Endothelial cell (in vitro differentiated cells): ENCODE data around the gene RIMS1. TPM values are rescaled to one million over a fixed set of nuclear protein-coding genes. Genes with fewer than 3 reads are reported as not detected.

Source experiments
- DNase-seq: peaks from one replicate; pipeline ENCODE4 v3.0.0; 2021; ENCODE audit warnings: low spot score
- H3K27ac Mint-ChIP-seq: one replicate; pipeline ENCODE4 v1.8.0; 2021; ENCODE audit warnings: mixed read lengths, inconsistent platforms; ENCODE audit not compliant: unreplicated experiment
- H3K27me3 Mint-ChIP-seq: one replicate; pipeline ENCODE4 v1.8.0; 2021; ENCODE audit warnings: mild to moderate bottlenecking, moderate library complexity, mixed read lengths, inconsistent platforms; ENCODE audit not compliant: unreplicated experiment
- H3K36me3 Mint-ChIP-seq: one replicate; pipeline ENCODE4 v1.8.0; 2021; ENCODE audit warnings: mild to moderate bottlenecking, low read depth, mixed read lengths, inconsistent platforms; ENCODE audit not compliant: unreplicated experiment
- H3K4me1 Mint-ChIP-seq: one replicate; pipeline ENCODE4 v1.8.0; 2021; ENCODE audit warnings: mild to moderate bottlenecking, mixed read lengths, inconsistent platforms; ENCODE audit not compliant: unreplicated experiment
- H3K4me3 Mint-ChIP-seq: one replicate; pipeline ENCODE4 v1.8.0; 2021; ENCODE audit warnings: mild to moderate bottlenecking, mixed read lengths, inconsistent platforms; ENCODE audit not compliant: unreplicated experiment
- H3K9me3 Mint-ChIP-seq: one replicate; pipeline ENCODE4 v1.8.0; 2021; ENCODE audit warnings: mixed read lengths, inconsistent platforms; ENCODE audit not compliant: unreplicated experiment
- CTCF ChIP-seq: fragments of 200-600 bp; sonication (generic); IDR thresholded peaks from one replicate; pipeline ENCODE4 v1.5.0; 2021; ENCODE audit warnings: antibody characterized with exemption; ENCODE audit not compliant: unreplicated experiment
- total RNA-seq: library from RNA; stranded (reverse); fragmentation: NEBNext Ultra II Directional; extraction: Animal tissue kit (Norgen Biotek cat#: 25700); gene quantifications from one replicate; pipeline ENCODE4 v1.2.1, GENCODE V29; 2021; ENCODE audit not compliant: unreplicated experiment

The RIMS1 gene
- total RNA-seq, 1 donor from 2014 or later: 1.8 TPM

GRCh38 chr6:72286911-72287311 lies 400.6 kb downstream of the RIMS1 start:
- no peaks in the 10 kb centered on the region for H3K9me3 Mint-ChIP-seq
- no peak for DNase-seq
- H3K4me1 Mint-ChIP-seq: no peaks in the 10 kb centered on the region
- no peak overlapping the region for H3K4me3 Mint-ChIP-seq
- H3K27ac Mint-ChIP-seq: no peak overlapping the region
- peaks cover 2% of the 10 kb centered on the region for H3K27me3 Mint-ChIP-seq
- no peak for TF ChIP-seq CTCF
- H3K36me3 Mint-ChIP-seq: no peaks in the 10 kb centered on the region

- no peak overlapping the region for H3K4me3 Mint-ChIP-seq
- no peak for TF ChIP-seq CTCF
- DNase-seq: no peak
- no peaks in the 10 kb centered on the region for H3K36me3 Mint-ChIP-seq
- H3K27me3 Mint-ChIP-seq: peaks cover 2% of the 10 kb centered on the region
- H3K9me3 Mint-ChIP-seq: no peaks in the 10 kb centered on the region
- no peaks in the 10 kb centered on the region for H3K4me1 Mint-ChIP-seq
- H3K27ac Mint-ChIP-seq: no peak overlapping the region
These were observed 401.5 kb downstream of the RIMS1 start for GRCh38 chr6:72287801-72288200.

GRCh38 chr6:72288592-72288991 lies 402.2 kb downstream of the RIMS1 start:
- H3K27ac Mint-ChIP-seq: no peak overlapping the region
- no peak for DNase-seq
- H3K36me3 Mint-ChIP-seq: no peaks in the 10 kb centered on the region
- H3K4me3 Mint-ChIP-seq: no peak overlapping the region
- no peaks in the 10 kb centered on the region for H3K9me3 Mint-ChIP-seq
- H3K27me3 Mint-ChIP-seq: peaks cover 2% of the 10 kb centered on the region
- no peaks in the 10 kb centered on the region for H3K4me1 Mint-ChIP-seq
- no peak for TF ChIP-seq CTCF

GRCh38 chr6:72290620-72291019 lies 404.3 kb downstream of the RIMS1 start:
- DNase-seq: no peak
- H3K27me3 Mint-ChIP-seq: no peaks in the 10 kb centered on the region
- H3K9me3 Mint-ChIP-seq: no peaks in the 10 kb centered on the region
- H3K27ac Mint-ChIP-seq: no peak overlapping the region
- no peaks in the 10 kb centered on the region for H3K36me3 Mint-ChIP-seq
- no peak for TF ChIP-seq CTCF
- H3K4me1 Mint-ChIP-seq: no peaks in the 10 kb centered on the region
- no peak overlapping the region for H3K4me3 Mint-ChIP-seq

GRCh38 chr6:72296375-72296774 lies 410.0 kb downstream of the RIMS1 start:
- no peak for DNase-seq
- H3K4me3 Mint-ChIP-seq: no peak overlapping the region
- no peaks in the 10 kb centered on the region for H3K27me3 Mint-ChIP-seq
- no peak for TF ChIP-seq CTCF
- peaks cover 2% of the 10 kb centered on the region for H3K4me1 Mint-ChIP-seq
- no peak overlapping the region for H3K27ac Mint-ChIP-seq
- H3K9me3 Mint-ChIP-seq: no peaks in the 10 kb centered on the region
- no peaks in the 10 kb centered on the region for H3K36me3 Mint-ChIP-seq
